Endothelial cell of umbilical vein (primary cell): ENCODE results near the gene GATAD1. TPM values are rescaled to one million over a fixed set of nuclear protein-coding genes. Genes with fewer than 3 reads are reported as not detected.

Experiments used
- BruUV-seq: library from RNA; stranded (reverse); fragments of 400-500 nt; replicated peaks from 2 replicates; lab custom pipeline; 2021; lab: Mats Ljungman, UMichigan
- CTCF ChIA-PET: fragments of 300-600, 350-600 bp; sonication (Branson Sonifier 250); formaldehyde crosslinking; loops from one replicate; lab custom pipeline; 2021; ENCODE audit warnings: antibody characterized with exemption, inconsistent platforms; lab: Charles Lee
- POLR2A ChIA-PET: fragments of 300-600, 350-600 bp; sonication (Branson Sonifier 250); formaldehyde crosslinking; loops from one replicate; lab custom pipeline; 2021; ENCODE audit warnings: antibody characterized with exemption, inconsistent platforms; lab: Charles Lee
- DNase-seq: peaks from one replicate; pipeline ENCODE4 v3.0.0-alpha.2; 2011; ENCODE audit warnings: low read depth, low spot score
- FAIRE-seq: peaks from 2 replicates; lab custom pipeline; 2011; peaks lifted over from hg19 to GRCh38; lab: Jason Lieb, UNC
- H2AFZ ChIP-seq: 2 replicates; pipeline ENCODE4 v1.6.0; 2012; ENCODE audit warnings: low read depth, low read length, control low read depth, inconsistent platforms
- H3K27ac ChIP-seq: 2 replicates; pipeline ENCODE4 v1.5.1; 2011; ENCODE audit warnings: low read depth, mild to moderate bottlenecking, control low read depth, low read length, moderate library complexity; ENCODE audit not compliant: insufficient read depth
- H3K27me3 ChIP-seq, 2 experiments: 2 replicates each; pipeline versions ENCODE4 v1.6.0 to v1.6.1; 2011; ENCODE audit warnings: low read length in 2 of 2, mixed read lengths in 1 of 2; ENCODE audit not compliant: control insufficient read depth in 2 of 2, insufficient read depth in 2 of 2
- H3K36me3 ChIP-seq, 2 experiments: 2 replicates in 1 of 2; 3 replicates in 1 of 2; pipeline ENCODE4 v1.5.1; 2011; ENCODE audit warnings: low read length in 2 of 2, mild to moderate bottlenecking in 1 of 2, moderate library complexity in 1 of 2; ENCODE audit not compliant: control insufficient read depth in 2 of 2, insufficient read depth in 2 of 2; ENCODE audit errors: extremely low read depth in 1 of 2
- H3K4me1 ChIP-seq: 3 replicates; pipeline ENCODE4 v1.5.1; 2011; ENCODE audit warnings: mild to moderate bottlenecking, low read length; ENCODE audit not compliant: control insufficient read depth, insufficient read depth; ENCODE audit errors: extremely low read depth
- H3K4me2 ChIP-seq: 2 replicates; pipeline ENCODE4 v1.6.1; 2011; ENCODE audit warnings: low read length, control low read depth, mixed read lengths; ENCODE audit not compliant: insufficient read depth
- H3K4me3 ChIP-seq, 3 experiments: fragments of 200-600 bp in 1 of 3; sonication (generic), shearing (Covaris generic) in 1 of 3; replicated peaks in 1 of 3; 2 replicates each; pipeline ENCODE4 v1.5.1; 2011 to 2016; ENCODE audit warnings: control low read depth in 3 of 3, low read length in 3 of 3, mild to moderate bottlenecking in 2 of 3, inconsistent platforms in 1 of 3, low read depth in 1 of 3, moderate library complexity in 1 of 3; ENCODE audit not compliant: insufficient read depth in 1 of 3
- H3K79me2 ChIP-seq: 2 replicates; pipeline ENCODE4 v1.6.0; 2012; ENCODE audit warnings: low read length, inconsistent platforms; ENCODE audit not compliant: control insufficient read depth, insufficient read depth
- H3K9ac ChIP-seq: replicated peaks from 2 replicates; pipeline ENCODE3; 2011; ENCODE audit warnings: low read length, control low read depth; ENCODE audit not compliant: insufficient read depth; ENCODE audit errors: extremely low read depth
- H3K9me1 ChIP-seq: replicated peaks from 3 replicates; pipeline ENCODE4 v1.6.0; 2011; ENCODE audit warnings: mild to moderate bottlenecking, low read length; ENCODE audit not compliant: control insufficient read depth, insufficient read depth; ENCODE audit errors: extremely low read depth
- H3K9me3 ChIP-seq: replicated peaks from 2 replicates; pipeline ENCODE4 v1.5.1; 2012; ENCODE audit warnings: low read length, inconsistent platforms; ENCODE audit not compliant: control insufficient read depth, insufficient read depth
- H4K20me1 ChIP-seq: replicated peaks from 2 replicates; pipeline ENCODE3; 2011; ENCODE audit warnings: mild to moderate bottlenecking, low read length; ENCODE audit not compliant: control insufficient read depth, insufficient read depth; ENCODE audit errors: extremely low read depth
- EZH2 ChIP-seq: IDR thresholded peaks from 2 replicates; pipeline ENCODE4 v1.6.1; 2012; ENCODE audit warnings: borderline replicate concordance, low read depth, mild to moderate bottlenecking, moderate library complexity, low read length, inconsistent platforms; ENCODE audit not compliant: severe bottlenecking
- FOS ChIP-seq: IDR thresholded peaks from 2 replicates; pipeline ENCODE4 v1.6.1; 2011; ENCODE audit warnings: mild to moderate bottlenecking, low read length, moderate library complexity, borderline replicate concordance; ENCODE audit not compliant: insufficient read depth
- GATA2 ChIP-seq: IDR thresholded peaks from 2 replicates; pipeline ENCODE4 v1.7.0; 2011; ENCODE audit warnings: low read depth, mild to moderate bottlenecking, moderate library complexity, mixed read lengths, low read length; ENCODE audit not compliant: insufficient read length, insufficient read depth
- JUN ChIP-seq: IDR thresholded peaks from 2 replicates; pipeline ENCODE4 v1.6.1; 2011; ENCODE audit warnings: borderline replicate concordance, low read depth; ENCODE audit not compliant: insufficient read length, insufficient read depth
- MYC ChIP-seq: IDR thresholded peaks from one replicate; pipeline ENCODE4 v1.6.1; 2011; ENCODE audit warnings: mild to moderate bottlenecking, low read depth, low read length
- POLR2A ChIP-seq: IDR thresholded peaks from 2 replicates; pipeline ENCODE4 v1.6.1; 2012; ENCODE audit warnings: low read depth, mild to moderate bottlenecking, control low read depth, low read length
- POLR2AphosphoS5 ChIP-seq: IDR thresholded peaks from 2 replicates; pipeline ENCODE4 v1.6.1; 2012; ENCODE audit warnings: low read depth, mild to moderate bottlenecking, control low read depth, low read length, moderate library complexity; ENCODE audit not compliant: insufficient read depth
- dilution Hi-C: fragments of 300-500 bp; cut with MboI; formaldehyde crosslinking; loops from one replicate; pipeline ENCODE4 v1.15.0; 2019; ENCODE audit warnings: low sequenced_read_pairs; ENCODE audit not compliant: extremely low pct_ligation_motif_present
- intact Hi-C: fragments of 100-400 bp; cut with micrococcal nuclease; formaldehyde crosslinking; loops from one replicate; pipeline ENCODE4 v1.10.0; 2022
- polyA plus RNA-seq, 4 experiments: library from polyadenylated mRNA; depleted of rRNA in 3 of 4; stranded (reverse) in 3 of 4; unstranded in 1 of 4; fragments of >200 nt; gene quantifications; 2 replicates each; pipeline versions ENCODE4 v1.2.1 to v1.2.3, GENCODE V29; 2011 to 2012; ENCODE audit warnings: missing spikeins in 1 of 4
- total RNA-seq: library from RNA; stranded (reverse); gene quantifications from 2 replicates; pipeline ENCODE4 v1.2.3, GENCODE V29; 2021
- TF ChIP-seq, protein P1 (sequence below), 2 donors: IDR thresholded peaks; 1 replicate in 1 of 2; 2 replicates in 1 of 2; pipeline ENCODE4 v1.5.1; 2011; ENCODE audit warnings: low read length in 2 of 2, mild to moderate bottlenecking in 2 of 2, moderate library complexity in 2 of 2, control low read depth in 1 of 2, inconsistent platforms in 1 of 2, low read depth in 1 of 2; ENCODE audit not compliant: insufficient read depth in 1 of 2; ENCODE audit errors: extremely low read depth in 1 of 2
- TF ChIP-seq, protein P2 (sequence below): IDR thresholded peaks from 2 replicates; pipeline ENCODE4 v1.6.1; 2011; ENCODE audit not compliant: insufficient read depth, insufficient read length

Gene GATAD1
- total and polyA plus RNA-seq, 2 donors (not counting 3 experiments of a cell fraction or from before 2014, with no cell fraction given): 13.7 to 28.9 TPM

DNA sequence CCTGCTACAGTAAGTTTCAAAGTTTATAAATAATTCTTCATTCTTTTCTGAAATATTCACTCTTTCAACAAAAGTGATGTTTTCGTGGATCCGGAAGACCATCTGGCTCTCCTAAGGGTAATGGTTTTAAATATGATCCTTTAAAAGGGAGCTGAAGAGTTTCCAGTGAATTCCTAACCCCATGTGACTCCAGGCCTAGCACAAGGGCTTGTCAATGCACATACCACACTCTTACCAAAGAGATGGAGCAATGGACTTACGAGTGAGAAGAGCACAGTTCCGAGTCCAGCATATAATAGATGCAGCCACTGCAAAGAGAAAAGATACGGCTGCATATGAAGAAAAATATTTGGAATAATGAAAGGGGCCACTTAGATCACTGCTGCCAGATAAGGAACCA, 32.1 kb upstream of the GATAD1 start:
- no peak overlapping the region for H3K27ac ChIP-seq
- FAIRE-seq (no peak), DNase-seq (no peak)
- no peak for TF ChIP-seq POLR2AphosphoS5
- TF ChIP-seq, protein P1, sequence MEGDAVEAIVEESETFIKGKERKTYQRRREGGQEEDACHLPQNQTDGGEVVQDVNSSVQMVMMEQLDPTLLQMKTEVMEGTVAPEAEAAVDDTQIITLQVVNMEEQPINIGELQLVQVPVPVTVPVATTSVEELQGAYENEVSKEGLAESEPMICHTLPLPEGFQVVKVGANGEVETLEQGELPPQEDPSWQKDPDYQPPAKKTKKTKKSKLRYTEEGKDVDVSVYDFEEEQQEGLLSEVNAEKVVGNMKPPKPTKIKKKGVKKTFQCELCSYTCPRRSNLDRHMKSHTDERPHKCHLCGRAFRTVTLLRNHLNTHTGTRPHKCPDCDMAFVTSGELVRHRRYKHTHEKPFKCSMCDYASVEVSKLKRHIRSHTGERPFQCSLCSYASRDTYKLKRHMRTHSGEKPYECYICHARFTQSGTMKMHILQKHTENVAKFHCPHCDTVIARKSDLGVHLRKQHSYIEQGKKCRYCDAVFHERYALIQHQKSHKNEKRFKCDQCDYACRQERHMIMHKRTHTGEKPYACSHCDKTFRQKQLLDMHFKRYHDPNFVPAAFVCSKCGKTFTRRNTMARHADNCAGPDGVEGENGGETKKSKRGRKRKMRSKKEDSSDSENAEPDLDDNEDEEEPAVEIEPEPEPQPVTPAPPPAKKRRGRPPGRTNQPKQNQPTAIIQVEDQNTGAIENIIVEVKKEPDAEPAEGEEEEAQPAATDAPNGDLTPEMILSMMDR (IDR thresholded peaks at IDR 0.05; ENCODE audit: extremely low read depth in 1 of 2, insufficient read depth in 1 of 2, low read depth in 1 of 2, low read length in 2 of 2): no peak
- TF ChIP-seq, protein P2, sequence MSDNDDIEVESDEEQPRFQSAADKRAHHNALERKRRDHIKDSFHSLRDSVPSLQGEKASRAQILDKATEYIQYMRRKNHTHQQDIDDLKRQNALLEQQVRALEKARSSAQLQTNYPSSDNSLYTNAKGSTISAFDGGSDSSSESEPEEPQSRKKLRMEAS: no peak
- TF ChIP-seq GATA2: no peak
- TF ChIP-seq FOS: no peak
- no peak for TF ChIP-seq JUN
- TF ChIP-seq MYC: no peak
- TF ChIP-seq POLR2A: no peak
- TF ChIP-seq EZH2: no peak
- H3K36me3 ChIP-seq: no peaks in the 10 kb centered on the region
- no TSS peak for BruUV-seq
- no peaks in the 10 kb centered on the region for H3K9me3 ChIP-seq
- H3K79me2 ChIP-seq: no peaks in the 10 kb centered on the region
- H3K27me3 ChIP-seq: peaks cover 7 to 10% of the 10 kb centered on the region in 2 experiments
- no peaks in the 10 kb centered on the region for H3K4me1 ChIP-seq
- intact Hi-C loops (no loop called here), dilution Hi-C loops (no loop called here)
- no peak overlapping the region for H3K4me3 ChIP-seq
- H3K9ac ChIP-seq: no peak overlapping the region
- no peak overlapping the region for H2AFZ ChIP-seq
- no peaks in the 10 kb centered on the region for H3K9me1 ChIP-seq
- H4K20me1 ChIP-seq: no peaks in the 10 kb centered on the region
- ChIA-PET CTCF (interaction anchor here (1.2 to 2.0 kb wide), 3 partner anchors 9 to 11 kb away, joined by 4 to 15 read pairs (median 5); no protein-coding TSS in a partner anchor), POLR2A (no interaction called here)
- no peak overlapping the region for H3K4me2 ChIP-seq
